Transverse colon (tissue), 4 donors: Measurements from ENCODE around the gene C6. TPM values are rescaled to one million over a fixed set of nuclear protein-coding genes. Genes with fewer than 3 reads are reported as not detected.

Experiments
- DNase-seq: peaks from one replicate; pipeline ENCODE4 v3.0.0-alpha.2; 2019
- H3K27ac ChIP-seq, 4 donors: fragments of 200-600 bp; sonication (generic); 2 replicates each; pipeline ENCODE4 v1.5.1; 2016 to 2018; ENCODE audit warnings: inconsistent platforms in 4 of 4
- H3K27me3 ChIP-seq: fragments of 200-600 bp; sonication (generic); 2 replicates; pipeline ENCODE4 v1.5.1; 2017; ENCODE audit warnings: inconsistent platforms
- H3K36me3 ChIP-seq, 4 donors: fragments of 200-600 bp; sonication (generic); 2 replicates each; pipeline ENCODE4 v1.5.1; 2017 to 2019; ENCODE audit warnings: inconsistent platforms in 4 of 4
- H3K4me1 ChIP-seq, 4 donors: fragments of 200-600 bp; sonication (generic); 2 replicates each; pipeline ENCODE4 v1.5.1; 2017 to 2020; ENCODE audit warnings: inconsistent platforms in 4 of 4
- H3K4me3 ChIP-seq, 4 donors: fragments of 200-600 bp; sonication (generic); 1 replicate in 1 of 4; 2 replicates in 3 of 4; pipeline versions ENCODE4 v1.5.1 to v1.6.1; 2017 to 2019; ENCODE audit warnings: inconsistent platforms in 4 of 4
- H3K9me3 ChIP-seq, 2 donors: fragments of 200-600 bp; sonication (generic); 2 replicates each; pipeline ENCODE4 v1.5.1; 2017 to 2019; ENCODE audit warnings: inconsistent platforms in 2 of 2
- CTCF ChIP-seq, 5 experiments: fragments of 200-600 bp in 3 of 5; fragments of 450-650 bp in 2 of 5; sonication (generic) in 3 of 5; IDR thresholded peaks; 1 replicate in 2 of 5; 2 replicates in 3 of 5; pipeline ENCODE4 v1.5.1; 2016 to 2017; ENCODE audit warnings: antibody characterized with exemption in 5 of 5, inconsistent platforms in 3 of 5, mild to moderate bottlenecking in 2 of 5, moderate library complexity in 1 of 5
- EP300 ChIP-seq: sonication (generic); formaldehyde crosslinking; IDR thresholded peaks from one replicate; pipeline ENCODE4 v1.6.1; 2017; ENCODE audit warnings: antibody characterized with exemption, low read depth
- POLR2A ChIP-seq: fragments of 450-650 bp; IDR thresholded peaks from one replicate; pipeline ENCODE4 v1.6.1; 2016; ENCODE audit warnings: antibody characterized with exemption, mild to moderate bottlenecking, moderate library complexity
- POLR2AphosphoS5 ChIP-seq, 3 donors: sonication (generic); formaldehyde crosslinking; IDR thresholded peaks; one replicate each; pipeline ENCODE4 v1.6.1; 2016; ENCODE audit warnings: antibody characterized with exemption in 3 of 3
- WGBS, 2 donors: methylation state at CpG; one replicate each; pipeline ENCODE4 v1.1.5; 2018; ENCODE audit warnings: low coverage in 1 of 2; 5-methylcytosine and 5-hydroxymethylcytosine counted together
- in situ Hi-C, 4 donors: fragments of 200-750 bp; cut with MboI; loops; one replicate each; pipeline versions ENCODE4 v1.15.0 to v1.15.1; 2017; ENCODE audit warnings: low sequenced_read_pairs in 3 of 4, low pct_ligation_motif_present in 1 of 4, low pct_unique_long_range_greater_than_20kb in 1 of 4
- intact Hi-C: fragments of 100-400 bp; cut with DNase I; formaldehyde crosslinking; loops from one replicate; pipeline ENCODE4 v1.15.1; 2023; ENCODE audit warnings: low total_unique reads
- total RNA-seq, 4 donors: library from RNA; depleted of rRNA; stranded (reverse); fragments of >200 nt; gene quantifications; one replicate each; pipeline ENCODE4 v1.1.0, GENCODE V29; 2016

C6 gene
- total RNA-seq, 4 donors from 2014 or later, result 1.9 to 2.2 (median 2.0) TPM; not detected in 1

GRCh38 chr5:41118177-41118576, 95.2 kb downstream of the C6 start:
- Histone ChIP-seq H3K27ac (no peak overlapping the region), H3K36me3 (no peaks in the 10 kb centered on the region), H3K4me3 (no peak overlapping the region), H3K9me3 (no peaks in the 10 kb centered on the region), H3K27me3 (no peaks in the 10 kb centered on the region), H3K4me1 (no peaks in the 10 kb centered on the region)
- no peak for TF ChIP-seq POLR2A
- TF ChIP-seq EP300, result no peak
- TF ChIP-seq CTCF (IDR thresholded peaks at IDR 0.05), result no peak
- no peak for TF ChIP-seq POLR2AphosphoS5 (IDR thresholded peaks at IDR 0.05)
- DNase-seq, result no peak
- 83 to 92% methylated on average over 3 of the region's 3 CpGs for WGBS, 2 donors
- in situ Hi-C loops, result no loop called here
- intact Hi-C loops, result no loop called here

- intact Hi-C loops, result no loop called here
- H3K27ac ChIP-seq, result no peak overlapping the region
- no peaks in the 10 kb centered on the region for H3K27me3 ChIP-seq
- H3K4me1 ChIP-seq, result no peaks in the 10 kb centered on the region
- TF ChIP-seq POLR2A, result no peak
- no peak for TF ChIP-seq CTCF (IDR thresholded peaks at IDR 0.05)
- TF ChIP-seq POLR2AphosphoS5 (IDR thresholded peaks at IDR 0.05), result no peak
- no peak for TF ChIP-seq EP300
- H3K4me3 ChIP-seq, result no peak overlapping the region
- DNase-seq, result no peak
- H3K36me3 ChIP-seq, result no peaks in the 10 kb centered on the region
- no peaks in the 10 kb centered on the region for H3K9me3 ChIP-seq
- in situ Hi-C loops, result no loop called here
- 84 to 92% methylated on average over 2 of the region's 2 CpGs for WGBS, 2 donors
These were observed 98.1 kb downstream of the C6 start for GRCh38 chr5:41115281-41115680.

GRCh38 chr5:41112486-41113455, 100.6 kb downstream of the C6 start:
- H3K4me3 ChIP-seq, result no peak overlapping the region
- TF ChIP-seq CTCF (IDR thresholded peaks at IDR 0.05) (no peak), POLR2AphosphoS5 (IDR thresholded peaks at IDR 0.05) (peak in 1 of 3 donors; percentile 54), POLR2A (no peak)
- peak overlapping the region in 1 of 4 donors; percentile 25 for H3K27ac ChIP-seq
- no peaks in the 10 kb centered on the region for H3K4me1 ChIP-seq
- intact Hi-C loops, result no loop called here
- in situ Hi-C loops, result no loop called here
- no peaks in the 10 kb centered on the region for H3K9me3 ChIP-seq
- no peak for DNase-seq
- 70 to 80% methylated on average over 1 to 2 of the region's 2 CpGs for WGBS, 2 donors
- H3K27me3 ChIP-seq, result no peaks in the 10 kb centered on the region
- no peaks in the 10 kb centered on the region for H3K36me3 ChIP-seq

GRCh38 chr5:41109186-41109585, 104.1 kb downstream of the C6 start:
- DNase-seq, result no peak
- no peaks in the 10 kb centered on the region for H3K9me3 ChIP-seq
- in situ Hi-C loops, result no loop called here
- no peaks in the 10 kb centered on the region for H3K27me3 ChIP-seq
- H3K36me3 ChIP-seq, result no peaks in the 10 kb centered on the region
- intact Hi-C loops, result no loop called here
- no peak for TF ChIP-seq CTCF (IDR thresholded peaks at IDR 0.05)
- no peaks in the 10 kb centered on the region for H3K4me1 ChIP-seq
- H3K27ac ChIP-seq, result no peak overlapping the region
- H3K4me3 ChIP-seq, result no peak overlapping the region
